ENCODE results near the gene EYS. TPM values are rescaled to one million over a fixed set of nuclear protein-coding genes. Genes with fewer than 3 reads are reported as not detected.
"Not testable (repeated sequence)": the region's sequence is repeated elsewhere in the genome, so short reads cannot be mapped to it uniquely, and the experiment has no call there.

The EYS gene
- total RNA-seq, 1 donor from 2014 or later, result not detected

- DNase-seq (ENCODE audit: low read depth), result no peak
- Histone ChIP-seq H3K27me3 (ENCODE audit: control insufficient read depth, insufficient read depth, low read length) (no peaks in the 10 kb centered on the region), H3K4me3 (ENCODE audit: low read depth, low read length) (no peak overlapping the region), H3K36me3 (ENCODE audit: control insufficient read depth, insufficient read depth, low read length) (no peaks in the 10 kb centered on the region)
- no peak for TF ChIP-seq CTCF (IDR thresholded peaks at IDR 0.05; ENCODE audit: insufficient read depth, low read length, poor library complexity, severe bottlenecking)
These were observed 1743.2 kb downstream of the EYS start for GRCh38 chr6:63963769-63964315.

DNA sequence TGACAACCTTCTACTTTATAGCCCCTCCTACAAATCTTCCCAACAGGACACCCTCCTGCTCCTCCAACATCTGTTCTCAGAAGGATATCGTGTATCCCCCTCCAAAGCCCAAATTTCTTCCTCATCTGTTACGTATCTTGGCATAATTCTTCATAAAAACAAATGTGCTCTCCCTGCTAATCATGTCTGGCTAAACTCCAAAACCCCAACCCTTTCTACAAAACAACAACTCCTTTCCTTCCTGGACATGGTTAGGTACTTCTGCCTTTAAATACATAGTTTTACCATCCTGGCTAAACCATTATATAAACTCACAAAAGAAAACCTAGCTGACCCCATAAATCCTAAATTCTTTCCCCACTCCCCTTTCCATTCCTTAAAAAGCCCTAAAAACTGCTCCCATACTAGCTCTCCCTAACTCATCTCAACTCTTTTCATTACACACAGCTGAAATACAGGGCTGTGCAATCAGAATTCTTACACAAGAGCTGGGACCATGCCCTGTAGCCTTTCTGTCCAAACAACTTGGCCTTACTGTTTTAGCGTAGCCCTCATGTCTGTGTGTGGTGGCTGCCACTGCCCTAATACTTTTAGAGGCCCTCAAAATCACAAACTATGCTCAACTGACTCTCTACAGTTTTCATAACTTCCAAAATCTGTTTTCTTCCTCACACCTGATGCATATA is 1753.5 kb downstream of the EYS start:
- not testable (repeated sequence) for DNase-seq (ENCODE audit: low read depth); H3K27me3 ChIP-seq (ENCODE audit: control insufficient read depth, insufficient read depth, low read length); H3K36me3 ChIP-seq (ENCODE audit: control insufficient read depth, insufficient read depth, low read length); H3K4me3 ChIP-seq (ENCODE audit: low read depth, low read length)

- H3K4me3 ChIP-seq (ENCODE audit: low read depth, low read length), result no peak overlapping the region
- DNase-seq (ENCODE audit: low read depth), result no peak
- H3K36me3 ChIP-seq (ENCODE audit: control insufficient read depth, insufficient read depth, low read length), result no peaks in the 10 kb centered on the region
- no peak for TF ChIP-seq CTCF (IDR thresholded peaks at IDR 0.05; ENCODE audit: insufficient read depth, low read length, poor library complexity, severe bottlenecking)
- no peaks in the 10 kb centered on the region for H3K27me3 ChIP-seq (ENCODE audit: control insufficient read depth, insufficient read depth, low read length)
These were observed 1759.1 kb downstream of the EYS start for GRCh38 chr6:63947792-63948529.

DNA sequence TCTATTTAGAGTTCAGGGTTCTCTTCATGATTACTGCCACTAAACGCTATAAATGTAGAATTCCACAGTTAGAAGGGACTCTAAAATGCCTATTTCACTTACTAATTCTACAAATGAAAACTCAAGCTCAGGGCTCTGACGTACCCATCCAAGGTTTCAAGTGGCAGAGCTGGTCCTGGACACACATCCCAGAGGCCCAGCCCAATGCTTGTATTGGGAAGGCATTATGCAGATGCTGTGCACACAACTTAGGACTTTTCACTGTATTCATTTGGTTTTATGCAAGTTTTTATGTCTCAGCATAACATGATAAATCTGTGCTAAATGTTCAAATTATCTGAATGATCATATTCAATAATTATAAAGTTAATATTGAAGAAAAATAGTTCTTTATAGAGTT is 1761.0 kb downstream of the EYS start:
- no peaks in the 10 kb centered on the region for H3K27me3 ChIP-seq (ENCODE audit: control insufficient read depth, insufficient read depth, low read length)
- H3K36me3 ChIP-seq (ENCODE audit: control insufficient read depth, insufficient read depth, low read length), result no peaks in the 10 kb centered on the region
- DNase-seq (ENCODE audit: low read depth), result no peak

GRCh38 chr6:63943826-63944225 is 1763.2 kb downstream of the EYS start:
- no peak for DNase-seq (ENCODE audit: low read depth)
- Histone ChIP-seq H3K27me3 (ENCODE audit: control insufficient read depth, insufficient read depth, low read length) (no peaks in the 10 kb centered on the region), H3K4me3 (ENCODE audit: low read depth, low read length) (no peak overlapping the region), H3K36me3 (ENCODE audit: control insufficient read depth, insufficient read depth, low read length) (no peaks in the 10 kb centered on the region)
- no peak for TF ChIP-seq CTCF (IDR thresholded peaks at IDR 0.05; ENCODE audit: insufficient read depth, low read length, poor library complexity, severe bottlenecking)

More for the DNA sequence above, 1761.0 kb downstream of the EYS start:
- no peak overlapping the region for H3K4me3 ChIP-seq (ENCODE audit: low read depth, low read length)
- TF ChIP-seq CTCF (IDR thresholded peaks at IDR 0.05; ENCODE audit: insufficient read depth, low read length, poor library complexity, severe bottlenecking), result no peak

DNA sequence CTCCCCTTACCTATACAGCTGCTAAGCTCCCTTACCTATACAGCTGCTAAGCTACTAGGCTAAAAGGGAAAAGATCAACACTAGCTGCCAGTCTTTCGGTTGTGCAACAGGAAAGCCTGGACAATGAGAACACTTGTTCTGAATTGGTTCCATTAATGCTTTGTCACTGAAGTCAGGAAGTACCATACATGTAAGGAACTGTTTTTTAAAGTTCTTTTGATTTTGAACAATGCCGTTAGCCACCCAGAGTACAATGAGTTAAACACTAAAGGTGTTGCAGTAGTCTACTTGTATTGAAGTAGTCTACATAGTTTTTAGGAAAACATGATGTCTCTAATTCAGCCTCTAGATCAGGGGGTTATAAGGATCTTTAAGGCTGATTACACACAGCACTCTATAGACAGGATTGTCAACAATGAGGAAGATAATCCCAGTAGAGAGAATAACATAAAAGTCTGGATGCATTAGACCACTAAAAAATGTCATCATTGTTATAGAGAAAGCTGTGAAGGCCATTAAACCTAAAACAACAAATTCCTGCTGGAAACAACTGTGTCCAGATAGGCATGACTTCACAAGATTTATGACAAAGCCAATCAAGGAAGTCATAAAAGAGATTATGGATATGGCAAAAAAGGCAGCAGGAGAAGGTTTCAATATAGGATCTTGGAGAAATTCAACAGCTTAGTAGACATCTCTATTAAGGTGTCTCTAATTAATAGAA is 1765.1 kb downstream of the EYS start:
- no peaks in the 10 kb centered on the region for H3K36me3 ChIP-seq (ENCODE audit: control insufficient read depth, insufficient read depth, low read length)
- no peak for TF ChIP-seq CTCF (IDR thresholded peaks at IDR 0.05; ENCODE audit: insufficient read depth, low read length, poor library complexity, severe bottlenecking)
- H3K4me3 ChIP-seq (ENCODE audit: low read depth, low read length), result no peak overlapping the region
- no peaks in the 10 kb centered on the region for H3K27me3 ChIP-seq (ENCODE audit: control insufficient read depth, insufficient read depth, low read length)
- DNase-seq (ENCODE audit: low read depth), result no peak

All from kidney epithelial cell (primary cell).